ENCODE measurements around the gene JAM3.

Gene JAM3

GRCh38 chr11:134145715-134146114 is 76.8 kb downstream of the JAM3 start:
- DNase-seq (ENCODE audit: low read depth in 3 of 3): no peak

DNA sequence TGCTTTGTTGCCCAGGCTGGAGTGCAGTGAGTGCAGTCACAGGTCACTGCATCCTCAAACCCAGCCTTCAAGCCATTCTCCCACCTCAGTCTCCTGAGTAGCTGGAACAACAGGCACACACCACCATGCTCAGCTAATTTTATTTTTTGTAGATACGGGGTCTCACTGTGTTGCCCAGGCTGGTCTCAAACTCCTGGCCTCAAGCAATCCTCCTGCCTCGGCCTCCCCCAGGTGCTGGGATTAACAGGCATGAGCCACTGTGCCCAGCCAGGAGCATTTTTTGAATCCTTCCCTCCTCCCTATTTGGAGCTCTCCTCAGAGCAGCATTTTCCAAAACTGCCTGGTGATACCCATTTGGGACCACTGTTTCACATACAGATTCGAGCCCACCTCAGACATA is 77.7 kb downstream of the JAM3 start:
- DNase-seq (ENCODE audit: low read depth in 3 of 3): no peak

DNA sequence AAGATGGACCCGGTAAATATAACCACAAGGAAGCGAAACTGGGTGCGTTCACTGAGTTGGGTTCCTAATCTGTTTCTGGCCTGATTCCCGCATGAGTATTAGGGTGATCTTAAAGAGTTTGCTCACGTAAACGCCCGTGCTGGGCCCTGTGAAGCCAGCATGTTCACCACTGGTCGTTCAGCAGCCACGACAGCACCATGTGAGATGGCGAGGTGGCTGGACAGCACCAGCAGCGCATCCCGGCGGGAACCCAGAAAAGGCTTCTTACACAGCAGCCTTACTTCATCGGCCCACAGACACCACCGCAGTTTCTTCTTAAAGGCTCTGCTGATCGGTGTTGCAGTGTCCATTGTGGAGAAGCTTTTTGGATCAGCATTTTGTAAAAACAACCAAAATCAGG is 80.5 kb downstream of the JAM3 start:
- DNase-seq (ENCODE audit: low read depth in 3 of 3): no peak

DNA sequence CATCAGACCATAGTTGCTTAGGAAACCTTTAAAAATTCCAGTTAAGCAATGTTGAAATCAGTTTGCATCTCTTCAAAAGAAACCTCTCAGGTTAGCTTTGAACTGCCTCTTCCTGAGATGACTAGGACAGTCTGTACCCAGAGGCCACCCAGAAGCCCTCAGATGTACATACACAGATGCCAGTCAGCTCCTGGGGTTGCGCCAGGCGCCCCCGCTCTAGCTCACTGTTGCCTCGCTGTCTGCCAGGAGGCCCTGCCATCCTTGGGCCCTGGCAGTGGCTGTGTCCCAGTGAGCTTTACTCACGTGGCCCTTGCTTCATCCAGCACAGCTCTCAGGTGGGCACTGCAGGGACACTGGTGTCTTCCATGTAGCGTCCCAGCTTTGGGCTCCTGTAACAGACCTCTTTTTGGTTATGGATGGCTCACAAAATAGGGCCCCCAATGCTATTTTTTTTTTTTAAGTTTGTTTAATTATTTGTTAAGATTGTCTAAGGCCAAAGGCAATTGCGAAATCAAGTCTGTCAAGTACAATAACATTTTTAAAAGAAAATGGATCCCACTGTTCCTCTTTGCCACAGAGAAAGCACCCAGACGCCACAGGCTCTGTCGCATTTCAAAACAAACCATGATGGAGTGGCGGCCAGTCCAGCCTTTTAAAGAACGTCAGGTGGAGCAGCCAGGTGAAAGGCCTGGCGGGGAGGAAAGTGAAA is 81.5 kb downstream of the JAM3 start:
- no peak for DNase-seq (ENCODE audit: low read depth in 3 of 3)

- DNase-seq (ENCODE audit: low read depth in 3 of 3): no peak
Observed at GRCh38 chr11:134151083-134151747, 82.3 kb downstream of the JAM3 start.

- no peak for DNase-seq (ENCODE audit: low read depth in 3 of 3)
Observed at GRCh38 chr11:134152696-134153095, 83.8 kb downstream of the JAM3 start.

- DNase-seq (ENCODE audit: low read depth in 3 of 3): no peak
Observed at GRCh38 chr11:134153147-134153905, 84.5 kb downstream of the JAM3 start.

GRCh38 chr11:134154441-134154840 is 85.6 kb downstream of the JAM3 start:
- no peak for DNase-seq (ENCODE audit: low read depth in 3 of 3)

DNA sequence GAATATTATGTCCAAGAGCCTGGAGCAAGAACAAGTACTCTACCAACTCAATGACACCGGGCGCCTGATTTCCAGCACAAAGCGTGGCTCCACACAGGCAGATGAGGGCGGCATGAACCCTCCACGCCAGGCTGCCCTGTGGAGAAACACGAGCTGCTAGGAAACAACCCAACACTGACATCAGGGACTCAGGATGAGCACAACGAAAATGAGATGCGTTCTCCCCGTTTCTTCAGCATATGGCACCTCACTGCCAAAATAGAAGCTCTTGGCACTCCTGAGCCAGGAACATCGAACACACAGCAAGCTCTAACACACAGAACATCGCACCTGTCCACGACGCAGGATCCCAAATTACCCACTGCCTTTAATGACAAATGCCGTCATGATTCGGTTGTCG is 86.6 kb downstream of the JAM3 start:
- no peak for DNase-seq (ENCODE audit: low read depth in 3 of 3)

DNA sequence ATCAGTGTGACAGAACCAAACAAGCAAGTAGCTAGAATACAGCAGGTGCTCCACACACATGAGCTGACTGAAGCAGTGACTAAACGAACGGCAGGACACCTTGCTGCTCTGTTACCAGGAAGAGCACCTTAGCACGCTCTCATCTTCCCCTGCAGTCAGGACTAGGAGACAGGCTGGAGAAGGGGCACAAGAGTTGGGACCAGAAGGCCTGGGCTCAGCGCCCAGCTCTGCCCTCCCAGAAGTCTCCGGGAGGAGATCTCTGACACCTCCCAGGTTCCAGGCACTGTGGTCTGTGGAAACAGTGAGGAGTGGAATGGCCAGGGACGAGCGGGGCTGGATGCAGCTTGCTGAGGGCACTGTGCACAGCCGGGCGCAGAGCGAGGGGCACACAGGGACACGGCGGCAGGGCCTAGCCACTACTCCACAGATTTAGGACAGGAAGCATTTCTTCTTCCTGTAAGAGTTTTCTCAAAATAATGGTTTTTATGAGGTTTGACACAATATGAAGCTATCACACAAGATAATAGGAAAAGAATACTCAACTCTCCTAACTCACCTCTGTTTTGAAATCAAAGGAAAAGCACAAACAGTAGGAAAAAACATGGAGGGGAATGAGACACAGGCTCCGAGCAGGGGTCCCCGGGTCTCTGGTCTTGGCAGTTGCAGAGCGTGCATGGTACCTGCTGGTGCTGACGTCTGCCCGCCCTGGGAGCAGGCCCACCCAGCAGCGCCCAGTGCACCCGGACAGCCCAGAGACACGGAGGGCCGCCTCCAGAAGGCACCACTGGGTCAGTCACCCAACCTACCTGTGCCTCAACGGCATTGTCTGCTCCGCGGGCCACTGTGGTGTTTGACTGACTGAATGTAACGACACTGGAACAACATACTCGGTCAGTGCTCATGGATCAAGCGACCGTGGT is 87.3 kb downstream of the JAM3 start:
- no peak for DNase-seq (ENCODE audit: low read depth in 3 of 3)

DNA sequence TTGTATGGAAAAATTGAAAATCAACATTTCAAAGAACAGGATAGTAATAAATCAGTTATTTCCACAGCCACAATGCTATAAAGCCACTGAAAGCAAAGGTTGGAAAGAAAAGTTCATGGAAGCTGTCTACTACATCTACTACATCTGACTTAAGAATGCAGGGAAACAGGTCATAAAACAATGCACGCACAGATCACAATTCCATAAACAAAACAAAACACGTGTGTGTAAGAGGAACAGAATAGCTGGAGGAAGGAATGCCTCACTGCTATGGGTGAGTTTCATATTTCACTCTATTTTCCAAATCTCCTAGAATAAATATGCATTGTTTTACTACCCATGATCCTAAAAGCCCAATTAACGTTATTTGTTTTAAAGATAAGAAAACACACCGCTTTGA is 88.6 kb downstream of the JAM3 start:
- no peak for DNase-seq (ENCODE audit: low read depth in 3 of 3)

DNA sequence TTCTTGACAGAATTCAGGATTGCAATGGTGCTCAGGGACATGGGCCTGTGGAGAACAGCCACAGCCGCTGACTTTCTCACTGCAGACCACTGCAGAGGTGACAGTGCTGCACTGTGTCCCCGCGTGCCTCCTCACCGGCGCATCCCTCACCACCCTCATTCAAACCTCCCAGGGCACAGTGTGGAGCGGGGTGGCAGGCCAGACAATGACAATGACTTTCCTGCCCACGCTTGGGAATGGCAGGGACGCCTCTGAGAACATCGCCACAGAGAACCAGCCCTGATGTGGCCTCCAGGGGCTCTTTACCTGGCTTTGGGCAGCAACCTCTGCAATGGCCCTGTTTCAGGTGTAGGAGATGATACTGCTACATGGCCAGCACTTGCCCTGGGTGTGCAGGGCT is 89.2 kb downstream of the JAM3 start:
- DNase-seq (ENCODE audit: low read depth in 3 of 3): no peak

- no peak for DNase-seq (ENCODE audit: low read depth in 3 of 3)
Observed at GRCh38 chr11:134159652-134160051, 90.8 kb downstream of the JAM3 start.

DNA sequence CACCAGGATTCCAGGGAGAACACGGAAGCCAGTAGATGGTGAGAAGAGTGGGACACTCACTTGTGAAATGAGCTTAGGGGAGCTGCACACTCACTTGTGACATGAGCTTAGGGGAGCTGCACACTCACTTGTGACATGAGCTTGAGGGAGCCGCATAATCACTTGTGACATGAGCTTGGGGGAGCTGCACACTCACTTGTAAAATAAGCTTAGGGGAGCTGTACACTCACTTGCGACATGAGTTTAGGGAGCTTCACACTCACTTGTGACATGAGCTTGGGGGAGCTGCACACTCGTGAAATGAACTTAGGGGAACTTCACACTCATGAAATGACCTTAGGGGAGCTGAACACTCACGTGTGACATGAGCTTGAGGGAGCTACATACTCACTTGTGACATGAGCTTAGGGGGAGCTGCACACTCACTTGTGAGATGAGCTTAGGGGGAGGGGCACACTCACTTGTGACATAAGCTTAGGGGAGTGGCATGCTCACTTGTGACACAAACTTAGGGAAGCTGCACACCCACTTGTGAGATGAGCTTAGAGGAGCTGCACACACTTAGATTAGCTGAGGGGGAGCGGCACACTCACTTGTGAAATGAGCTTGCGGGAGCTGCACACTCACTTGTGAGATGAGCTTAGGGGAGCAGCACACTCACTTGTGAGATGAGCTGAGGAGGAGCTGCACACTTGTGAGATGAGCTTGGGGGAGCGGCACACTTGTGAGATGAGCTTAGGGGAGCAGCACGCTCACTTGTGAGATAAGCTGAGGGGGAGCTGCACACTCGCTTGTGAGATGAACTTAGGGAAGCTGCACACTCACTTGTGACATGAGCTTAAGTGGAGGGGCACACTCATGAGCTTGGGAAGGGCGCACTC is 95.9 kb downstream of the JAM3 start:
- no peak for DNase-seq (ENCODE audit: low read depth in 3 of 3)

DNA sequence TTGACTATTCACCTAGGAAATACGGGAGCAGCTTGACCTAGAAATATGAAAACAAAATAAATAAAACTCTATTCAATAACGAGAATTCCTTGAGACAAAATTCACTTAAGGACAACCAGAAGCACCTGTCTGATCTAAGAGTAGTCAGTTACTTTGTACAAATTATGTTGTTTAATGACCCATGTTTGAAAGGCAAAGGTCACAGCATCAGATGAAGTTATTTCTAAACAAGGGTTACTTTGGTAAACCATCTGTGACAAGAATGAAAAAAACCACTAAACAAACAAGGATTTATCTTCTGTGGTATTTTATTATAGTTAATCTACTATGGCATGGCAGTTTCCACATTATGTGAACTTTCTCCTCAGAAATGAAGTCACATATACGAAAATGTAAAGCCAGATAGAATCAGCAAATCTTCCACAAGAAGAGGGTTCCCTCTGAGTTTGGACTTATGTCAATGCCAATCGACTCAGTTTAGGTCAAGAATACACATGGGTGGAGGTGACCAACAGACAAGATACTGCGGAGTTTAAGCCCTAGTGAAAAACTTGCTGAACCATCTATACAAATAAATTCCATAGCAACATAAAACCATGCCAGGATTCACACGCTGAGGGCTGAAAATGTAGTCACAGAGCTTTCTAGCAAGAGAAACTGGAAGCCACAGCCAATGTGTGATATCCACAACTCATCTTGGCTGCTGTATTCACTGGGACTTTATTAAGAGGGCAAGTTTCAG is 101.5 kb downstream of the JAM3 start:
- no peak for DNase-seq (ENCODE audit: low read depth in 3 of 3)

DNA sequence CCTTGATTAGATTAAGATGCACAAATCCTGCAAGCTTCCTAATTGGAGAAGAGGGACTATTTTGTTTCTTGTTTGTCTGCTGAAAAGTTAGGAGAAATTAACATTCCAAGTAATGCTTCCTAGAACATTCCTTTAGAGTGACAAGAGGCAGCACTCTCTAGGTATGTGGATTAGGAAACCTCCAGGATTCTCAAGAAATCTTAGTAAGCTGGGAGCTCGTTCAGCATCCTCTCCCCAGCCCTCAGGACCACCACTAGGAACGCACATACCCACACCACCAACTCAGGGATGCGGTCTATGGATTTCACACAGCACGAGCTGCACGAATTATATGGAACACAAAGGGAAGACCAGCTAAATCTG is 102.0 kb downstream of the JAM3 start:
- no peak for DNase-seq (ENCODE audit: low read depth in 3 of 3)

- no peak for DNase-seq (ENCODE audit: low read depth in 3 of 3)
Observed at GRCh38 chr11:134171951-134172350, 103.1 kb downstream of the JAM3 start.

GRCh38 chr11:134173296-134173695 is 104.4 kb downstream of the JAM3 start:
- DNase-seq (ENCODE audit: low read depth in 3 of 3): no peak

DNA sequence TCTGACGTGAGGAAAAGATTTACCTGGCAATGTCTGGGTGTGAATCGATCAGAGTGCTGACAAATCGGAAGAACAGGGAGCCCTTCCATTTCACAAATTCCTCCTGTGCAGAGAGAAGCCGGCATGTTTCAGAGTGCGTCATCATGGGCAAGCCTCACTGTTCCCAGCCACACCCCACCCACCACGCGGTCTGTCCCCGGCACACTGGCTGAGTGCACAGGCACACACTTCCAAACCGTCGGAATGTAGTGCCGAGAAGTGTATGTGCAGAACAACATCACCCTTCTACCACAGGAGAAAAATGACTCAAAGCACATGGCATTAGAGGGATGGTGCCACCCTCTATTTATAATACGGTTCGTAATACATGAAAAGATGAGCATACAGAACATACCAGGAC is 107.4 kb downstream of the JAM3 start:
- no peak for DNase-seq (ENCODE audit: low read depth in 3 of 3)

- DNase-seq (ENCODE audit: low read depth in 3 of 3): no peak
Observed at GRCh38 chr11:134178032-134178674, 109.3 kb downstream of the JAM3 start.
